ENCODE measurements around the gene KLHL3. TPM values are rescaled to one million over a fixed set of nuclear protein-coding genes. Genes with fewer than 3 reads are reported as not detected.

Gene KLHL3
- total RNA-seq, 1 experiment from 2014 or later: 0.58 TPM

- POLR2A ChIA-PET (ENCODE audit: low non-redundant PET): interaction anchor here (0.7 kb wide), 1 partner anchor 10 kb away, joined by 6 read pairs; no protein-coding TSS in a partner anchor
- CTCF ChIA-PET: interaction anchor here (0.6 to 1.2 kb wide), 5 partner anchors 9 to 1387 kb away, joined by 3 to 11 read pairs (median 4); partner anchors contain the start of gene TRPC7
- peak; percentile 82 for DNase-seq (ENCODE audit: low spot score)
Observed at GRCh38 chr5:137751869-137752491, 16.1 kb upstream of the KLHL3 start.

GRCh38 chr5:137750436-137750835 lies 14.5 kb upstream of the KLHL3 start:
- Histone ChIP-seq H3K27me3 (replicated peaks; ENCODE audit: insufficient read depth, low read depth, low read length, poor library complexity) (no peaks in the 10 kb centered on the region), H3K4me3 (ENCODE audit: low read depth, low read length, poor library complexity, severe bottlenecking) (peak overlapping the region; percentile 91), H3K36me3 (ENCODE audit: insufficient read depth, low read length, poor library complexity, severe bottlenecking) (peaks cover 29% of the 10 kb centered on the region), H3K4me1 (ENCODE audit: insufficient read depth, low read length, poor library complexity, severe bottlenecking) (peaks cover 13% of the 10 kb centered on the region), H3K27ac (ENCODE audit: low read depth, low read length, poor library complexity, severe bottlenecking) (no peak overlapping the region), H3K9me3 (ENCODE audit: low read depth, low read length, poor library complexity, severe bottlenecking) (no peaks in the 10 kb centered on the region)
- no TSS peak for BruUV-seq (replicated peaks)
- ChIA-PET CTCF (no interaction called here), POLR2A (ENCODE audit: low non-redundant PET) (interaction anchor here (0.7 kb wide), 2 partner anchors 39 to 1508 kb away, joined by 3 to 6 read pairs; no protein-coding TSS in a partner anchor)
- intact Hi-C loops (cut with micrococcal nuclease; ENCODE audit: unreplicated experiment): loop anchor here (10.0 kb wide), 1 partner anchor 284 kb away; the partner anchor contains the start of gene FAM13B
- no peak for DNase-seq (ENCODE audit: low spot score)
- no peak for TF ChIP-seq EZH2 (IDR thresholded peaks at IDR 0.05; ENCODE audit: borderline replicate concordance, low read depth, low read length, poor library complexity, severe bottlenecking)
- TF ChIP-seq, protein P1, sequence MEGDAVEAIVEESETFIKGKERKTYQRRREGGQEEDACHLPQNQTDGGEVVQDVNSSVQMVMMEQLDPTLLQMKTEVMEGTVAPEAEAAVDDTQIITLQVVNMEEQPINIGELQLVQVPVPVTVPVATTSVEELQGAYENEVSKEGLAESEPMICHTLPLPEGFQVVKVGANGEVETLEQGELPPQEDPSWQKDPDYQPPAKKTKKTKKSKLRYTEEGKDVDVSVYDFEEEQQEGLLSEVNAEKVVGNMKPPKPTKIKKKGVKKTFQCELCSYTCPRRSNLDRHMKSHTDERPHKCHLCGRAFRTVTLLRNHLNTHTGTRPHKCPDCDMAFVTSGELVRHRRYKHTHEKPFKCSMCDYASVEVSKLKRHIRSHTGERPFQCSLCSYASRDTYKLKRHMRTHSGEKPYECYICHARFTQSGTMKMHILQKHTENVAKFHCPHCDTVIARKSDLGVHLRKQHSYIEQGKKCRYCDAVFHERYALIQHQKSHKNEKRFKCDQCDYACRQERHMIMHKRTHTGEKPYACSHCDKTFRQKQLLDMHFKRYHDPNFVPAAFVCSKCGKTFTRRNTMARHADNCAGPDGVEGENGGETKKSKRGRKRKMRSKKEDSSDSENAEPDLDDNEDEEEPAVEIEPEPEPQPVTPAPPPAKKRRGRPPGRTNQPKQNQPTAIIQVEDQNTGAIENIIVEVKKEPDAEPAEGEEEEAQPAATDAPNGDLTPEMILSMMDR (conservative IDR thresholded peaks at IDR 0.05; ENCODE audit: low read depth, low read length): no peak

More at GRCh38 chr5:137751869-137752491, 16.1 kb upstream of the KLHL3 start:
- no peaks in the 10 kb centered on the region for H3K9me3 ChIP-seq (ENCODE audit: low read depth, low read length, poor library complexity, severe bottlenecking)
- no peaks in the 10 kb centered on the region for H3K27me3 ChIP-seq (replicated peaks; ENCODE audit: insufficient read depth, low read depth, low read length, poor library complexity)
- peak overlapping the region; percentile 43 for H3K27ac ChIP-seq (ENCODE audit: low read depth, low read length, poor library complexity, severe bottlenecking)
- TF ChIP-seq, protein P1 (conservative IDR thresholded peaks at IDR 0.05; ENCODE audit: low read depth, low read length): peak; percentile 89
- TF ChIP-seq EZH2 (IDR thresholded peaks at IDR 0.05; ENCODE audit: borderline replicate concordance, low read depth, low read length, poor library complexity, severe bottlenecking): no peak
- intact Hi-C loops (cut with micrococcal nuclease; ENCODE audit: unreplicated experiment): loop anchor here (10.0 kb wide), 1 partner anchor 283 kb away; the partner anchor contains the start of gene FAM13B
- H3K4me3 ChIP-seq (ENCODE audit: low read depth, low read length, poor library complexity, severe bottlenecking): peak overlapping the region; percentile 91
- no TSS peak for BruUV-seq (replicated peaks)
- H3K36me3 ChIP-seq (ENCODE audit: insufficient read depth, low read length, poor library complexity, severe bottlenecking): peaks cover 29% of the 10 kb centered on the region
- H3K4me1 ChIP-seq (ENCODE audit: insufficient read depth, low read length, poor library complexity, severe bottlenecking): peaks cover 13% of the 10 kb centered on the region

- TF ChIP-seq, protein P1 (conservative IDR thresholded peaks at IDR 0.05; ENCODE audit: low read depth, low read length): no peak
- TF ChIP-seq EZH2 (IDR thresholded peaks at IDR 0.05; ENCODE audit: borderline replicate concordance, low read depth, low read length, poor library complexity, severe bottlenecking): no peak
- H3K36me3 ChIP-seq (ENCODE audit: insufficient read depth, low read length, poor library complexity, severe bottlenecking): peaks cover 25% of the 10 kb centered on the region
- POLR2A ChIA-PET (ENCODE audit: low non-redundant PET): no interaction called here
- CTCF ChIA-PET: interaction anchor here (1.2 kb wide), 1 partner anchor 87 kb away, joined by 3 read pairs; no protein-coding TSS in a partner anchor
- H3K4me3 ChIP-seq (ENCODE audit: low read depth, low read length, poor library complexity, severe bottlenecking): no peak overlapping the region
- DNase-seq (ENCODE audit: low spot score): no peak
- H3K27me3 ChIP-seq (replicated peaks; ENCODE audit: insufficient read depth, low read depth, low read length, poor library complexity): no peaks in the 10 kb centered on the region
- no peak overlapping the region for H3K27ac ChIP-seq (ENCODE audit: low read depth, low read length, poor library complexity, severe bottlenecking)
- no peaks in the 10 kb centered on the region for H3K9me3 ChIP-seq (ENCODE audit: low read depth, low read length, poor library complexity, severe bottlenecking)
- BruUV-seq (replicated peaks): no TSS peak
- intact Hi-C loops (cut with micrococcal nuclease; ENCODE audit: unreplicated experiment): no loop called here
- H3K4me1 ChIP-seq (ENCODE audit: insufficient read depth, low read length, poor library complexity, severe bottlenecking): peaks cover 13% of the 10 kb centered on the region
Observed at GRCh38 chr5:137747848-137748247, 12.0 kb upstream of the KLHL3 start.

Data from A673 (cell line).